Measurements from ENCODE around the gene ATP6V0D1. TPM values are rescaled to one million over a fixed set of nuclear protein-coding genes. Genes with fewer than 3 reads are reported as not detected.

The ATP6V0D1 gene
- polyA plus RNA-seq, 1 donor from 2014 or later = 188 TPM

DNA sequence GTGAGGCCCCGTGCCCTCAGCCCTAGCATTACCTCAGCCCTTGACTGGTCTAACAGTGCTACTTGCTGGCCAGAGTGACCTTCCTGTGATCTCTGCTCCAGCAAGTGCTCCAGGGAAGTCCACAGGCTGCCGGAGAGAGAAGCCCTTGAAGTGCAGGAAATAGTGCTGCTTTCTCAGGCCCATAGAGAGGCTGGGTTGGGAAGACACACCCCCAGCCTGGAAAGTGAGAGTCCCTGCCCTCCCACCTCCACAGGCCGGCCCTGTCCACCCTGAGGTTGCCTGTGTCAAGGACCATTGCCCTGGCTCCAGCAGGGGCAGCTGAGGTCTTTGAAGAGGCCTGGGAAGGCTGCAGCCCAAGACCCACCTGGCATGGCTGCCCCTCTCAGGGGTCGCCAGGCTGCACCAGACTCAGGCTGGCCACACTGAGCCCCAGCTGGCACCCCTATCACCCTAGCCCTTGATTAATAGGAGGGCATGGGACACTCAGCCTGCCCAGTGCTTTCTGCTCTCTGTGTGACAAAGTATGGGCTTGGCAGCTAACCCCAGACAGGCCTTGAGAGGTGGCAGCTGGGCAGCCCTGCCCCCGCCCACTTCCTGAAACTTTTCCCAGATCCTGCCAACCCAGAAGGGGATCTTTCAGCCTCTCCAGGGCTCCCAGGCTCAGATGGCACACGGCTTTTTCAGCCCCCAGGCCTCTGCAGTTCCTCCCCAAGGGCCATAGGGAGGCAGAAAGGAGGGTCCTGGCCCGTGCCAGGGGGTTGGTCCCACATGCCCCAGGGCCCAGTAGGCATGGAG is 21.7 kb downstream of the ATP6V0D1 start:
- H3K4me3 ChIP-seq (ENCODE audit: low read length) = no peak overlapping the region
- H2AFZ ChIP-seq (ENCODE audit: low read depth, low read length) = no peak overlapping the region
- no peaks in the 10 kb centered on the region for H3K79me2 ChIP-seq (replicated peaks; ENCODE audit: insufficient read depth, low read length)
- no peak overlapping the region for H3K4me2 ChIP-seq (ENCODE audit: low read length)
- H3K36me3 ChIP-seq (ENCODE audit: insufficient read depth, low read length) = no peaks in the 10 kb centered on the region
- no peaks in the 10 kb centered on the region for H3K27me3 ChIP-seq (ENCODE audit: insufficient read depth, low read depth, low read length)
- no peaks in the 10 kb centered on the region for H4K20me1 ChIP-seq (ENCODE audit: insufficient read depth)
- TF ChIP-seq, protein P1, sequence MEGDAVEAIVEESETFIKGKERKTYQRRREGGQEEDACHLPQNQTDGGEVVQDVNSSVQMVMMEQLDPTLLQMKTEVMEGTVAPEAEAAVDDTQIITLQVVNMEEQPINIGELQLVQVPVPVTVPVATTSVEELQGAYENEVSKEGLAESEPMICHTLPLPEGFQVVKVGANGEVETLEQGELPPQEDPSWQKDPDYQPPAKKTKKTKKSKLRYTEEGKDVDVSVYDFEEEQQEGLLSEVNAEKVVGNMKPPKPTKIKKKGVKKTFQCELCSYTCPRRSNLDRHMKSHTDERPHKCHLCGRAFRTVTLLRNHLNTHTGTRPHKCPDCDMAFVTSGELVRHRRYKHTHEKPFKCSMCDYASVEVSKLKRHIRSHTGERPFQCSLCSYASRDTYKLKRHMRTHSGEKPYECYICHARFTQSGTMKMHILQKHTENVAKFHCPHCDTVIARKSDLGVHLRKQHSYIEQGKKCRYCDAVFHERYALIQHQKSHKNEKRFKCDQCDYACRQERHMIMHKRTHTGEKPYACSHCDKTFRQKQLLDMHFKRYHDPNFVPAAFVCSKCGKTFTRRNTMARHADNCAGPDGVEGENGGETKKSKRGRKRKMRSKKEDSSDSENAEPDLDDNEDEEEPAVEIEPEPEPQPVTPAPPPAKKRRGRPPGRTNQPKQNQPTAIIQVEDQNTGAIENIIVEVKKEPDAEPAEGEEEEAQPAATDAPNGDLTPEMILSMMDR (IDR thresholded peaks at IDR 0.05; ENCODE audit: poor library complexity, severe bottlenecking) = no peak
- no peak overlapping the region for H3K27ac ChIP-seq (ENCODE audit: low read length)
- no peak overlapping the region for H3K9ac ChIP-seq (ENCODE audit: low read length)
- no peaks in the 10 kb centered on the region for H3K9me2 ChIP-seq (ENCODE audit: insufficient read depth, low read length)
- no peaks in the 10 kb centered on the region for H3K9me3 ChIP-seq (ENCODE audit: low read length)
- H3F3A ChIP-seq (ENCODE audit: insufficient read depth, low read length, poor library complexity, severe bottlenecking) = no peaks in the 10 kb centered on the region

DNA sequence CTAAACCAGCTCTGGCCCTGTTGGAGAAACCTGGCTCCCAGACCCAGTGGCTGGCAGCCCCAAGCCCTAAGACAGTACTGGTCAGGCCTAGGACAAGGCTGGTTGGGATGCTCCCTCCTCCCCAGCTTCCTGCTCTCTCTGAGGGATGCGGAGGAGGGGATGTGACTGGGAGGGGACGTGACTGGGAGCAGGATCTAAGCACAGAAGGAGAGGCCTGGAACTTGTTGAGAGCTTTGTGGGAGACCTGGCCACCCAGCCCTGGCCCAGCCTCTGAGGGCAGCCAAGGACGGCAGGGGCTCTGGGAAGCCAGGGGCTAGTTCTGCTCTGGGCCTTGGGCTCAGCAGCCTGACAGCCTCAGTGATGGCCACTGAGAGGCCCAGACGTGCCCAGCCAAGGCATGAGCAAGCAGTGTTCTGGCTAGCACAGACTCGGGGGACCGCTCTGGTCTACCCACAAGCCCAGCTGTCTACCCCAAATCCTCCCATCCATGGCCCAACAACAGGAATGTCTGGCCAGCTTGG is 22.8 kb downstream of the ATP6V0D1 start:
- no peaks in the 10 kb centered on the region for H3K79me2 ChIP-seq (replicated peaks; ENCODE audit: insufficient read depth, low read length)
- no peak overlapping the region for H3K9ac ChIP-seq (ENCODE audit: low read length)
- H4K20me1 ChIP-seq (ENCODE audit: insufficient read depth) = no peaks in the 10 kb centered on the region
- no peaks in the 10 kb centered on the region for H3F3A ChIP-seq (ENCODE audit: insufficient read depth, low read length, poor library complexity, severe bottlenecking)
- no peak overlapping the region for H3K27ac ChIP-seq (ENCODE audit: low read length)
- H3K27me3 ChIP-seq (ENCODE audit: insufficient read depth, low read depth, low read length) = no peaks in the 10 kb centered on the region
- no peak overlapping the region for H3K4me3 ChIP-seq (ENCODE audit: low read length)
- no peaks in the 10 kb centered on the region for H3K9me2 ChIP-seq (ENCODE audit: insufficient read depth, low read length)
- TF ChIP-seq RAD21 (conservative IDR thresholded peaks at IDR 0.05) = no peak
- TF ChIP-seq, protein P2, sequence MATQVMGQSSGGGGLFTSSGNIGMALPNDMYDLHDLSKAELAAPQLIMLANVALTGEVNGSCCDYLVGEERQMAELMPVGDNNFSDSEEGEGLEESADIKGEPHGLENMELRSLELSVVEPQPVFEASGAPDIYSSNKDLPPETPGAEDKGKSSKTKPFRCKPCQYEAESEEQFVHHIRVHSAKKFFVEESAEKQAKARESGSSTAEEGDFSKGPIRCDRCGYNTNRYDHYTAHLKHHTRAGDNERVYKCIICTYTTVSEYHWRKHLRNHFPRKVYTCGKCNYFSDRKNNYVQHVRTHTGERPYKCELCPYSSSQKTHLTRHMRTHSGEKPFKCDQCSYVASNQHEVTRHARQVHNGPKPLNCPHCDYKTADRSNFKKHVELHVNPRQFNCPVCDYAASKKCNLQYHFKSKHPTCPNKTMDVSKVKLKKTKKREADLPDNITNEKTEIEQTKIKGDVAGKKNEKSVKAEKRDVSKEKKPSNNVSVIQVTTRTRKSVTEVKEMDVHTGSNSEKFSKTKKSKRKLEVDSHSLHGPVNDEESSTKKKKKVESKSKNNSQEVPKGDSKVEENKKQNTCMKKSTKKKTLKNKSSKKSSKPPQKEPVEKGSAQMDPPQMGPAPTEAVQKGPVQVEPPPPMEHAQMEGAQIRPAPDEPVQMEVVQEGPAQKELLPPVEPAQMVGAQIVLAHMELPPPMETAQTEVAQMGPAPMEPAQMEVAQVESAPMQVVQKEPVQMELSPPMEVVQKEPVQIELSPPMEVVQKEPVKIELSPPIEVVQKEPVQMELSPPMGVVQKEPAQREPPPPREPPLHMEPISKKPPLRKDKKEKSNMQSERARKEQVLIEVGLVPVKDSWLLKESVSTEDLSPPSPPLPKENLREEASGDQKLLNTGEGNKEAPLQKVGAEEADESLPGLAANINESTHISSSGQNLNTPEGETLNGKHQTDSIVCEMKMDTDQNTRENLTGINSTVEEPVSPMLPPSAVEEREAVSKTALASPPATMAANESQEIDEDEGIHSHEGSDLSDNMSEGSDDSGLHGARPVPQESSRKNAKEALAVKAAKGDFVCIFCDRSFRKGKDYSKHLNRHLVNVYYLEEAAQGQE (IDR thresholded peaks at IDR 0.05; ENCODE audit: borderline replicate concordance) = no peak
- TF ChIP-seq MXI1 (conservative IDR thresholded peaks at IDR 0.05; ENCODE audit: poor library complexity, severe bottlenecking) = no peak
- no peak for TF ChIP-seq POLR2AphosphoS5 (IDR thresholded peaks at IDR 0.05)
- no peak for TF ChIP-seq EZH2 (IDR thresholded peaks at IDR 0.05; ENCODE audit: borderline replicate concordance, insufficient read depth, low read length, poor library complexity, severe bottlenecking)
- TF ChIP-seq EP300 (conservative IDR thresholded peaks at IDR 0.05; ENCODE audit: poor library complexity, severe bottlenecking) = no peak
- TF ChIP-seq, protein P1 (IDR thresholded peaks at IDR 0.05; ENCODE audit: poor library complexity, severe bottlenecking) = no peak
- TF ChIP-seq TAF1 (IDR thresholded peaks at IDR 0.05; ENCODE audit: low read depth) = no peak
- no peak for TF ChIP-seq SMC3 (conservative IDR thresholded peaks at IDR 0.05; ENCODE audit: poor library complexity)
- no peak overlapping the region for H2AFZ ChIP-seq (ENCODE audit: low read depth, low read length)
- no peaks in the 10 kb centered on the region for H3K36me3 ChIP-seq (ENCODE audit: insufficient read depth, low read length)
- H3K4me2 ChIP-seq (ENCODE audit: low read length) = no peak overlapping the region
- no peaks in the 10 kb centered on the region for H3K9me3 ChIP-seq (ENCODE audit: low read length)
